Keratinocyte (primary cell): ENCODE results near the gene GNAI1.

Source experiments
- CTCF ChIP-seq, 3 experiments: IDR thresholded peaks in 1 of 3; conservative IDR thresholded peaks in 1 of 3; optimal IDR thresholded peaks in 1 of 3; 2 replicates in 2 of 3; 3 replicates in 1 of 3; pipeline versions ENCODE3 to v1.5.1; 2011; ENCODE audit warnings: low read length in 3 of 3, mild to moderate bottlenecking in 3 of 3, moderate library complexity in 2 of 3, control low read depth in 1 of 3, inconsistent platforms in 1 of 3; ENCODE audit not compliant: insufficient read depth in 2 of 3; ENCODE audit errors: extremely low read depth in 1 of 3
- EZH2 ChIP-seq: IDR thresholded peaks from one replicate; pipeline ENCODE4 v1.6.1; 2012; ENCODE audit warnings: inconsistent platforms, mild to moderate bottlenecking, low read length, moderate library complexity

DNA sequence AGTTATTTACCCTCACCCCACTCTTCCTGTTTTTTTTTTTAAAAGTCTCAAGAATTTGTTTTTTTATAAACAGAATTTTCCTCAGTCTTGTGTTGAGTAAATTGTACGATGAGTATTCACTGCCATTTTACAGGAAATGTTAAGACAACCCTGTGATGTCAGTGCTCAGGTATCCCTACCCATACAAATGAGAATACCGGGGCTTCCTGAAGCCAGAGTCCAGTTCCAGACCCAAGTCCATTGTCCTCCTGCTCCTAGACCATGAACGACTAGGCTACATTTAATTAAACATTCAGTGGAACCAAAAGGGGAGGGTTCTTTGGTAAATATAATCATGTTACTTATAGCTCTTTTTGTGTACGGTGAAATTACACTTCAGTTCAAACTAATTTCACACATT lies 79.2 kb downstream of the GNAI1 start:
- no peak for TF ChIP-seq CTCF (optimal IDR thresholded peaks at IDR 0.05 in 1 of 3, IDR thresholded peaks at IDR 0.05 in 1 of 3, conservative IDR thresholded peaks at IDR 0.05 in 1 of 3; ENCODE audit: extremely low read depth in 1 of 3, insufficient read depth in 2 of 3, low read length in 3 of 3)
- no peak for TF ChIP-seq EZH2
